Glutamatergic neuron (in vitro differentiated cells): Measurements from ENCODE around the gene CCDC191. TPM values are rescaled to one million over a fixed set of nuclear protein-coding genes. Genes with fewer than 3 reads are reported as not detected.
A peak's percentile ranks its signal among the peaks of the same experiment; 100 is the strongest.

Experiments used
- DNase-seq: peaks from one replicate; pipeline ENCODE4 v3.0.0; 2022
- H3K27ac Mint-ChIP-seq: one replicate; pipeline ENCODE4 v1.8.0; 2020; ENCODE audit warnings: mild to moderate bottlenecking, mixed read lengths, inconsistent platforms; ENCODE audit not compliant: unreplicated experiment
- H3K27me3 Mint-ChIP-seq: one replicate; pipeline ENCODE4 v1.8.0; 2020; ENCODE audit warnings: mild to moderate bottlenecking, moderate library complexity, mixed read lengths, inconsistent platforms; ENCODE audit not compliant: unreplicated experiment
- H3K36me3 Mint-ChIP-seq: one replicate; pipeline ENCODE4 v1.8.0; 2020; ENCODE audit warnings: mild to moderate bottlenecking, mixed read lengths, inconsistent platforms; ENCODE audit not compliant: unreplicated experiment
- H3K4me1 Mint-ChIP-seq: one replicate; pipeline ENCODE4 v1.8.0; 2020; ENCODE audit warnings: mild to moderate bottlenecking, low read depth, mixed read lengths, inconsistent platforms; ENCODE audit not compliant: unreplicated experiment
- H3K4me3 Mint-ChIP-seq: one replicate; pipeline ENCODE4 v1.8.0; 2020; ENCODE audit warnings: mild to moderate bottlenecking, mixed read lengths, inconsistent platforms; ENCODE audit not compliant: unreplicated experiment
- H3K9me3 Mint-ChIP-seq: one replicate; pipeline ENCODE4 v1.8.0; 2020; ENCODE audit warnings: mild to moderate bottlenecking, moderate library complexity, mixed read lengths, inconsistent platforms; ENCODE audit not compliant: unreplicated experiment
- CTCF ChIP-seq: fragments of 200-600 bp; sonication (generic); IDR thresholded peaks from one replicate; pipeline ENCODE4 v1.5.0; 2021; ENCODE audit not compliant: partially characterized antibody, unreplicated experiment
- total RNA-seq: library from RNA; stranded (reverse); fragmentation: NEBNext Ultra II Directional; extraction: Animal tissue kit (Norgen Biotek cat#: 25700); gene quantifications from one replicate; pipeline ENCODE4 v1.2.1, GENCODE V29; 2021; ENCODE audit not compliant: unreplicated experiment

The CCDC191 gene
- total RNA-seq, 1 donor from 2014 or later: 3.8 TPM

GRCh38 chr3:113948015-113948917 lies 108.1 kb downstream of the CCDC191 start:
- DNase-seq: peak; percentile 49
- TF ChIP-seq CTCF: no peak
- peaks cover 2% of the 10 kb centered on the region for H3K4me1 Mint-ChIP-seq
- no peak overlapping the region for H3K27ac Mint-ChIP-seq
- H3K4me3 Mint-ChIP-seq: peak overlapping the region; percentile 60
- H3K36me3 Mint-ChIP-seq: no peaks in the 10 kb centered on the region
- H3K9me3 Mint-ChIP-seq: peaks cover 3% of the 10 kb centered on the region
- H3K27me3 Mint-ChIP-seq: peaks cover 6% of the 10 kb centered on the region

GRCh38 chr3:113947372-113948014 lies 108.8 kb downstream of the CCDC191 start, which contains the start of gene ZDHHC23:
TSS of gene ZDHHC23 (plus strand) at chr3:113948013. CDS start at chr3:113948803, 790 bp downstream.
- Mint-ChIP-seq H3K4me3 (peak within 1 kb of the TSS; percentile 82), H3K9me3 (peaks cover 3% of the 10 kb centered on the region), H3K4me1 (peaks cover 2% of the 10 kb centered on the region), H3K27ac (no peak within 1 kb of the TSS), H3K36me3 (no peaks in the 10 kb centered on the region), H3K27me3 (peaks cover 6% of the 10 kb centered on the region)
- DNase-seq: peak; percentile 50
- no peak for TF ChIP-seq CTCF

DNA sequence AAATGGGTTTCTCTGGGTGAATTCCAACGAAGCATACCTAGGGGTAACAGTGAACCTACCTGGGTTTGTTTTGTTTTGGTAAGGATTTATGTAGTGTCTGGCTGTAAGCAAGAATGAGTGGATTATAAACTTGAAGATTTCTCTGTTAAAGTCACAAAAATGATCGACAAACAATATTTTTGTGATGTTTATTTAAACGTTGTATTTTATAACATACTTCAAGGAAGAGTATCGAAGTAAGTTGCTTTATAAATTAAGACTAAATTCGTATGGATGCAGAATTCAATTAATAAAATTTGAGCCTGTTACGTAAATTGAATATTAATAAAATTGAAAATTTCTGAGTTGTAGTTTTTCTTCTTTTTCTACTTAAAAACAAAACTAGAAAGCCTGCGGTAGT lies 109.5 kb downstream of the CCDC191 start:
- peak overlapping the region; percentile 82 for H3K4me3 Mint-ChIP-seq
- no peak for DNase-seq
- no peaks in the 10 kb centered on the region for H3K36me3 Mint-ChIP-seq
- TF ChIP-seq CTCF: no peak
- no peak overlapping the region for H3K27ac Mint-ChIP-seq
- H3K27me3 Mint-ChIP-seq: peaks cover 6% of the 10 kb centered on the region
- peaks cover 2% of the 10 kb centered on the region for H3K4me1 Mint-ChIP-seq
- peaks cover 3% of the 10 kb centered on the region for H3K9me3 Mint-ChIP-seq

DNA sequence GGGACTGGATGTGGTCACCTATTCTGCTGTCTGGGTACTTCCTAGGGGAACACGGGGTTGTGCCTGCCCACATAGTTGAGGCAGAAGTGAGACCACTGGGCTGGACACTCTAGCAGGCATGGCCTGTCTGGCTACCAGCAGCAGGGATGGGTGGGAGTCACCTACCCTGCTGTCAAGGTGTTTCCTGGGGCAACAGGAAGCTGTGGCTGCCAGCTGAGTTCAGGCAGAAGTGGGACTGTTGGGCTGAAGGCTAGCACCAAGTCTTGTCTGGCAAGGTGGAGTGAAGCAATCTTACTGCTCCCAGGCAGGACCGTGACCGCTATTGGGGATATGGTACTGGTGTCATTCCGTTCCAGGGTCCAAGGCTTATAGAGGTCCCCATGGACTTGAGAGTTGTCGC lies 128.8 kb downstream of the CCDC191 start:
- H3K36me3 Mint-ChIP-seq: no peaks in the 10 kb centered on the region
- H3K27me3 Mint-ChIP-seq: peaks cover 4% of the 10 kb centered on the region
- no peak for DNase-seq
- peaks cover 3% of the 10 kb centered on the region for H3K9me3 Mint-ChIP-seq
- TF ChIP-seq CTCF: no peak
- H3K27ac Mint-ChIP-seq: no peak overlapping the region
- H3K4me3 Mint-ChIP-seq: no peak overlapping the region
- no peaks in the 10 kb centered on the region for H3K4me1 Mint-ChIP-seq

GRCh38 chr3:113914646-113915045 lies 141.7 kb downstream of the CCDC191 start:
- Mint-ChIP-seq H3K4me1 (no peaks in the 10 kb centered on the region), H3K9me3 (no peaks in the 10 kb centered on the region)

More at GRCh38 chr3:113914646-113915045, 141.7 kb downstream of the CCDC191 start:
- H3K4me3 Mint-ChIP-seq: no peak overlapping the region
- H3K27ac Mint-ChIP-seq: no peak overlapping the region
- no peak for TF ChIP-seq CTCF
- no peak for DNase-seq
- no peaks in the 10 kb centered on the region for H3K36me3 Mint-ChIP-seq
- H3K27me3 Mint-ChIP-seq: no peaks in the 10 kb centered on the region
